Liver (tissue), 9 donors: Measurements from ENCODE around the gene SLC6A3. TPM values are rescaled to one million over a fixed set of nuclear protein-coding genes. Genes with fewer than 3 reads are reported as not detected.
A peak's percentile ranks its signal among the peaks of the same experiment; 100 is the strongest.

Experiments
- DNase-seq: peaks from one replicate; pipeline ENCODE4 v3.0.0-alpha.2; 2017; ENCODE audit warnings: low spot score
- H3K27ac ChIP-seq, 2 donors: one replicate each; pipeline ENCODE4 v1.7.0; 2013; ENCODE audit warnings: inconsistent platforms in 2 of 2, low read length in 2 of 2, control low read depth in 1 of 2, low read depth in 1 of 2, mild to moderate bottlenecking in 1 of 2
- H3K27me3 ChIP-seq, 4 donors: one replicate each; pipeline versions ENCODE4 v1.6.1 to v1.7.0; 2013; ENCODE audit warnings: low read length in 3 of 4, inconsistent platforms in 1 of 4, mild to moderate bottlenecking in 1 of 4, moderate library complexity in 1 of 4; ENCODE audit not compliant: control insufficient read depth in 4 of 4, insufficient read depth in 4 of 4
- H3K36me3 ChIP-seq, 4 donors: one replicate each; pipeline versions ENCODE4 v1.6.1 to v1.7.0; 2013; ENCODE audit warnings: low read length in 3 of 4, mild to moderate bottlenecking in 3 of 4, low read depth in 1 of 4, moderate library complexity in 1 of 4; ENCODE audit not compliant: control insufficient read depth in 4 of 4, insufficient read depth in 3 of 4
- H3K4me1 ChIP-seq, 4 donors: one replicate each; pipeline versions ENCODE4 v1.6.1 to v1.7.0; 2013; ENCODE audit warnings: low read length in 3 of 4, mild to moderate bottlenecking in 3 of 4, moderate library complexity in 1 of 4; ENCODE audit not compliant: control insufficient read depth in 4 of 4, insufficient read depth in 4 of 4
- H3K4me3 ChIP-seq, 3 donors: one replicate each; pipeline versions ENCODE4 v1.6.1 to v1.7.0; 2013; ENCODE audit warnings: low read length in 3 of 3, control low read depth in 1 of 3, low read depth in 1 of 3, mild to moderate bottlenecking in 1 of 3
- H3K9ac ChIP-seq, 2 donors: one replicate each; pipeline ENCODE4 v1.7.0; 2013; ENCODE audit warnings: low read length in 2 of 2, mild to moderate bottlenecking in 2 of 2, moderate library complexity in 2 of 2, control low read depth in 1 of 2, low read depth in 1 of 2
- H3K9me3 ChIP-seq, 4 donors: one replicate each; pipeline versions ENCODE4 v1.6.1 to v1.7.0; 2013; ENCODE audit warnings: low read length in 3 of 4; ENCODE audit not compliant: control insufficient read depth in 4 of 4
- FOXA1 ChIP-seq: IDR thresholded peaks from 2 replicates; pipeline ENCODE4 v1.6.1; 2016; ENCODE audit warnings: antibody characterized with exemption
- GABPA ChIP-seq, 2 donors: IDR thresholded peaks in 1 of 2; conservative IDR thresholded peaks in 1 of 2; 2 replicates each; pipeline ENCODE4 v1.6.1; 2016; ENCODE audit warnings: antibody characterized with exemption in 2 of 2, mild to moderate bottlenecking in 1 of 2, moderate library complexity in 1 of 2
- HNF4A ChIP-seq, 2 donors: conservative IDR thresholded peaks; 2 replicates each; pipeline ENCODE4 v1.6.1; 2016; ENCODE audit warnings: antibody characterized with exemption in 2 of 2, mild to moderate bottlenecking in 2 of 2
- HNF4G ChIP-seq: IDR thresholded peaks from 2 replicates; pipeline ENCODE4 v1.6.1; 2016; ENCODE audit warnings: antibody characterized with exemption
- JUND ChIP-seq, 2 donors: IDR thresholded peaks; 2 replicates each; pipeline ENCODE4 v1.6.1; 2016; ENCODE audit warnings: antibody characterized with exemption in 2 of 2
- NR2F2 ChIP-seq: IDR thresholded peaks from 2 replicates; pipeline ENCODE4 v1.6.1; 2016; ENCODE audit warnings: antibody characterized with exemption
- RXRA ChIP-seq, 2 donors: IDR thresholded peaks; 2 replicates each; pipeline ENCODE4 v1.6.1; 2017 to 2018; ENCODE audit warnings: antibody characterized with exemption in 2 of 2, mild to moderate bottlenecking in 1 of 2
- TAF1 ChIP-seq: conservative IDR thresholded peaks from 2 replicates; pipeline ENCODE4 v1.6.1; 2016; ENCODE audit warnings: antibody characterized with exemption, mild to moderate bottlenecking
- YY1 ChIP-seq: IDR thresholded peaks from 2 replicates; pipeline ENCODE4 v1.6.1; 2016; ENCODE audit warnings: antibody characterized with exemption, mild to moderate bottlenecking
- WGBS: extraction: QIAGEN DNeasy Blood & Tissue Kit; methylation state at CpG from one replicate; pipeline ENCODE4 v1.1.7; 2013; 5-methylcytosine and 5-hydroxymethylcytosine counted together
- polyA plus RNA-seq, 2 donors: library from polyadenylated mRNA; stranded (reverse) in 1 of 2; unstranded in 1 of 2; fragments of 200-250 nt in 1 of 2; fragments of >200 nt in 1 of 2; fragmentation: Nextera tagmentation in 1 of 2; extraction: Ambion mirVana in 1 of 2; gene quantifications; one replicate each; pipeline versions ENCODE4 v1.2.1 to v1.2.3, GENCODE V29; 2013 to 2015
- total RNA-seq, 2 donors: library from RNA; depleted of rRNA; stranded (reverse); fragments of >200 nt; gene quantifications; one replicate each; pipeline ENCODE4 v1.2.3, GENCODE V29; 2014
- TF ChIP-seq, protein P1 (sequence below): IDR thresholded peaks from 2 replicates; pipeline ENCODE4 v1.6.1; 2016; ENCODE audit warnings: antibody characterized with exemption, mild to moderate bottlenecking
- TF ChIP-seq, protein P2 (sequence below): fragments of 150-350 bp; IDR thresholded peaks from 2 replicates; pipeline ENCODE4 v1.5.1; 2017; ENCODE audit warnings: improper control_type of control experiment, low read depth, low read length; ENCODE audit not compliant: missing input control
- TF ChIP-seq, protein P3 (sequence below): IDR thresholded peaks from 2 replicates; pipeline ENCODE4 v1.6.1; 2016; ENCODE audit warnings: antibody characterized with exemption
- donor health status: healthy.
- donor health status: healthy.
- donor health status: healthy.
- donor health status: healthy.
- donor health status: healthy.

Gene SLC6A3
- total and polyA plus RNA-seq, 4 donors, result not detected

GRCh38 chr5:1345876-1346626 is 99.2 kb downstream of the SLC6A3 start:
- Histone ChIP-seq H3K9ac (peak overlapping the region in 1 of 2 donors; percentile 59), H3K36me3 (peaks cover 7 to 13% (median 10%) of the 10 kb centered on the region in 4 donors), H3K9me3 (no peaks in the 10 kb centered on the region), H3K4me3 (peak overlapping the region; percentile 79 to 91 (median 87)), H3K27ac (no peak overlapping the region), H3K4me1 (peaks cover 0 to 35% (median 26%) of the 10 kb centered on the region in 4 donors), H3K27me3 (no peaks in the 10 kb centered on the region)
- TF ChIP-seq, protein P1, sequence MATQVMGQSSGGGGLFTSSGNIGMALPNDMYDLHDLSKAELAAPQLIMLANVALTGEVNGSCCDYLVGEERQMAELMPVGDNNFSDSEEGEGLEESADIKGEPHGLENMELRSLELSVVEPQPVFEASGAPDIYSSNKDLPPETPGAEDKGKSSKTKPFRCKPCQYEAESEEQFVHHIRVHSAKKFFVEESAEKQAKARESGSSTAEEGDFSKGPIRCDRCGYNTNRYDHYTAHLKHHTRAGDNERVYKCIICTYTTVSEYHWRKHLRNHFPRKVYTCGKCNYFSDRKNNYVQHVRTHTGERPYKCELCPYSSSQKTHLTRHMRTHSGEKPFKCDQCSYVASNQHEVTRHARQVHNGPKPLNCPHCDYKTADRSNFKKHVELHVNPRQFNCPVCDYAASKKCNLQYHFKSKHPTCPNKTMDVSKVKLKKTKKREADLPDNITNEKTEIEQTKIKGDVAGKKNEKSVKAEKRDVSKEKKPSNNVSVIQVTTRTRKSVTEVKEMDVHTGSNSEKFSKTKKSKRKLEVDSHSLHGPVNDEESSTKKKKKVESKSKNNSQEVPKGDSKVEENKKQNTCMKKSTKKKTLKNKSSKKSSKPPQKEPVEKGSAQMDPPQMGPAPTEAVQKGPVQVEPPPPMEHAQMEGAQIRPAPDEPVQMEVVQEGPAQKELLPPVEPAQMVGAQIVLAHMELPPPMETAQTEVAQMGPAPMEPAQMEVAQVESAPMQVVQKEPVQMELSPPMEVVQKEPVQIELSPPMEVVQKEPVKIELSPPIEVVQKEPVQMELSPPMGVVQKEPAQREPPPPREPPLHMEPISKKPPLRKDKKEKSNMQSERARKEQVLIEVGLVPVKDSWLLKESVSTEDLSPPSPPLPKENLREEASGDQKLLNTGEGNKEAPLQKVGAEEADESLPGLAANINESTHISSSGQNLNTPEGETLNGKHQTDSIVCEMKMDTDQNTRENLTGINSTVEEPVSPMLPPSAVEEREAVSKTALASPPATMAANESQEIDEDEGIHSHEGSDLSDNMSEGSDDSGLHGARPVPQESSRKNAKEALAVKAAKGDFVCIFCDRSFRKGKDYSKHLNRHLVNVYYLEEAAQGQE, result no peak
- TF ChIP-seq GABPA (IDR thresholded peaks at IDR 0.05 in 1 of 2, conservative IDR thresholded peaks at IDR 0.05 in 1 of 2), result no peak
- no peak for TF ChIP-seq NR2F2
- no peak for TF ChIP-seq JUND (IDR thresholded peaks at IDR 0.05)
- TF ChIP-seq HNF4G, result no peak
- TF ChIP-seq HNF4A (conservative IDR thresholded peaks at IDR 0.05), result no peak
- TF ChIP-seq RXRA (IDR thresholded peaks at IDR 0.05), result no peak
- TF ChIP-seq, protein P2, sequence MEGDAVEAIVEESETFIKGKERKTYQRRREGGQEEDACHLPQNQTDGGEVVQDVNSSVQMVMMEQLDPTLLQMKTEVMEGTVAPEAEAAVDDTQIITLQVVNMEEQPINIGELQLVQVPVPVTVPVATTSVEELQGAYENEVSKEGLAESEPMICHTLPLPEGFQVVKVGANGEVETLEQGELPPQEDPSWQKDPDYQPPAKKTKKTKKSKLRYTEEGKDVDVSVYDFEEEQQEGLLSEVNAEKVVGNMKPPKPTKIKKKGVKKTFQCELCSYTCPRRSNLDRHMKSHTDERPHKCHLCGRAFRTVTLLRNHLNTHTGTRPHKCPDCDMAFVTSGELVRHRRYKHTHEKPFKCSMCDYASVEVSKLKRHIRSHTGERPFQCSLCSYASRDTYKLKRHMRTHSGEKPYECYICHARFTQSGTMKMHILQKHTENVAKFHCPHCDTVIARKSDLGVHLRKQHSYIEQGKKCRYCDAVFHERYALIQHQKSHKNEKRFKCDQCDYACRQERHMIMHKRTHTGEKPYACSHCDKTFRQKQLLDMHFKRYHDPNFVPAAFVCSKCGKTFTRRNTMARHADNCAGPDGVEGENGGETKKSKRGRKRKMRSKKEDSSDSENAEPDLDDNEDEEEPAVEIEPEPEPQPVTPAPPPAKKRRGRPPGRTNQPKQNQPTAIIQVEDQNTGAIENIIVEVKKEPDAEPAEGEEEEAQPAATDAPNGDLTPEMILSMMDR, result no peak
- TF ChIP-seq YY1, result no peak
- TF ChIP-seq, protein P3, sequence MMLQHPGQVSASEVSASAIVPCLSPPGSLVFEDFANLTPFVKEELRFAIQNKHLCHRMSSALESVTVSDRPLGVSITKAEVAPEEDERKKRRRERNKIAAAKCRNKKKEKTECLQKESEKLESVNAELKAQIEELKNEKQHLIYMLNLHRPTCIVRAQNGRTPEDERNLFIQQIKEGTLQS, result no peak
- DNase-seq, result no peak
- 82% methylated on average over 27 of the region's 27 CpGs for WGBS

- peaks cover 7 to 15% (median 13%) of the 10 kb centered on the region in 4 donors for H3K36me3 ChIP-seq
- 1% methylated on average over 87 of the region's 87 CpGs for WGBS
- H3K27me3 ChIP-seq, result no peaks in the 10 kb centered on the region
- peak within 1 kb of the TSS; percentile 79 to 91 (median 87) for H3K4me3 ChIP-seq
- H3K9me3 ChIP-seq, result no peaks in the 10 kb centered on the region
- peaks cover 4 to 41% (median 32%) of the 10 kb centered on the region in 4 donors for H3K4me1 ChIP-seq
- H3K27ac ChIP-seq, result peak within 1 kb of the TSS; percentile 77 to 82
- peak within 1 kb of the TSS; percentile 59 to 79 for H3K9ac ChIP-seq
- DNase-seq, result peak; percentile 87
- no peak for TF ChIP-seq JUND (IDR thresholded peaks at IDR 0.05)
- TF ChIP-seq FOXA1, result no peak
- TF ChIP-seq YY1, result peak; percentile 13
- peak; percentile 25 for TF ChIP-seq NR2F2
- TF ChIP-seq, protein P2, result peak; percentile 28
- TF ChIP-seq TAF1, result no peak
- peak in 1 of 2 donors; percentile 78 for TF ChIP-seq GABPA (IDR thresholded peaks at IDR 0.05 in 1 of 2, conservative IDR thresholded peaks at IDR 0.05 in 1 of 2)
Observed at GRCh38 chr5:1344975-1345838, 100.0 kb downstream of the SLC6A3 start, which contains the start of gene CLPTM1L. Gene CLPTM1L, minus strand, starts transcription at chr5:1345099. Its CDS starts 258 bp downstream, at chr5:1344841.
